K562 (cell line): ENCODE measurements around the gene IL12RB1. TPM values are rescaled to one million over a fixed set of nuclear protein-coding genes. Genes with fewer than 3 reads are reported as not detected.

Experiments used
- ATAC-seq: fragments of 200-7000 bp; cut with Tn5 transposase; 3 replicates; pipeline ENCODE4 v1.9.1; 2020; ENCODE audit warnings: moderate library complexity
- BruUV-seq: library from RNA; stranded (reverse); fragments of 400-500 nt; replicated peaks from 2 replicates; lab custom pipeline; 2021; lab: Mats Ljungman, UMichigan
- CTCF ChIA-PET: fragments of 300-600 bp; formaldehyde crosslinking; extraction: SDS; loops from one replicate; lab custom pipeline; 2021; ENCODE audit warnings: low intra/inter-chr PET ratio; lab: Yijun Ruan, JAX
- POLR2A ChIA-PET: fragments of 300-600, 350-650 bp; sonication (Branson Sonifier 250); formaldehyde crosslinking; extraction: SDS; loops from one replicate; lab custom pipeline; 2021; ENCODE audit warnings: antibody characterized with exemption, inconsistent platforms; lab: Yijun Ruan, JAX
- DNase-seq, 4 experiments: peaks; one replicate each; pipeline versions ENCODE4 v3.0.0 to v3.0.0-alpha.2; 2011 to 2018; ENCODE audit warnings: low spot score in 3 of 4, mixed read lengths in 3 of 4; ENCODE audit errors: extremely low read depth in 1 of 4
- FAIRE-seq: peaks from 2 replicates; lab custom pipeline; 2011; peaks lifted over from hg19 to GRCh38; lab: Jason Lieb, UNC
- H2AFZ ChIP-seq: 2 replicates; pipeline ENCODE4 v1.6.0; 2011; ENCODE audit warnings: low read depth, low read length, control low read depth, inconsistent platforms
- H3K27ac ChIP-seq: fragments of 200-600 bp; 3 replicates; pipeline ENCODE4 v1.8.0; 2011; ENCODE audit warnings: low read depth, mild to moderate bottlenecking, control low read depth, inconsistent platforms, low read length, moderate library complexity, mixed read lengths; ENCODE audit errors: extremely low read depth
- H3K27me3 ChIP-seq, 2 experiments: fragments of 300-600 bp in 1 of 2; 2 replicates in 1 of 2; 3 replicates in 1 of 2; pipeline versions ENCODE4 v1.6.0 to v1.8.0; 2011; ENCODE audit warnings: inconsistent platforms in 2 of 2, low read length in 2 of 2, mild to moderate bottlenecking in 1 of 2, mixed read lengths in 1 of 2, moderate library complexity in 1 of 2; ENCODE audit not compliant: control insufficient read depth in 2 of 2, insufficient read depth in 2 of 2
- H3K36me3 ChIP-seq: fragments of 300-600 bp; 3 replicates; pipeline ENCODE4 v1.8.0; 2011; ENCODE audit warnings: mild to moderate bottlenecking, low read length, inconsistent platforms; ENCODE audit not compliant: control insufficient read depth, insufficient read depth
- H3K4me1 ChIP-seq, 2 experiments: fragments of 200-600 bp in 1 of 2; replicated peaks in 1 of 2; 2 replicates in 1 of 2; 3 replicates in 1 of 2; pipeline versions ENCODE4 v1.5.1 to v1.8.0; 2011; ENCODE audit warnings: inconsistent platforms in 2 of 2, low read length in 2 of 2, mild to moderate bottlenecking in 1 of 2, mixed read lengths in 1 of 2, moderate library complexity in 1 of 2; ENCODE audit not compliant: control insufficient read depth in 2 of 2, insufficient read depth in 2 of 2
- H3K4me2 ChIP-seq: 2 replicates; pipeline ENCODE4 v1.6.1; 2011; ENCODE audit warnings: low read length, control low read depth, inconsistent platforms, mixed read lengths; ENCODE audit not compliant: insufficient read depth
- H3K4me3 ChIP-seq: fragments of 200-600 bp; sonication (generic), shearing (Covaris generic); 2 replicates; pipeline ENCODE4 v1.5.1; 2016; ENCODE audit warnings: control low read depth, inconsistent platforms
- H3K79me2 ChIP-seq: fragments of 200-600 bp; 3 replicates; pipeline ENCODE4 v1.8.0; 2011; ENCODE audit warnings: low read length, inconsistent platforms; ENCODE audit not compliant: control insufficient read depth, insufficient read depth
- H3K9ac ChIP-seq, 2 experiments: 2 replicates each; pipeline versions ENCODE4 v1.6.0 to v1.6.1; 2011; ENCODE audit warnings: low read depth in 2 of 2, low read length in 2 of 2, control low read depth in 1 of 2, inconsistent platforms in 1 of 2, mild to moderate bottlenecking in 1 of 2, mixed read lengths in 1 of 2; ENCODE audit not compliant: insufficient read depth in 1 of 2
- H3K9me1 ChIP-seq: one replicate; pipeline ENCODE4 v1.6.0; 2011; ENCODE audit warnings: inconsistent platforms, mild to moderate bottlenecking, low read length, moderate library complexity; ENCODE audit not compliant: control insufficient read depth, insufficient read depth
- H3K9me3 ChIP-seq: replicated peaks from 2 replicates; pipeline ENCODE4 v1.5.1; 2011; ENCODE audit warnings: low read depth, low read length, inconsistent platforms; ENCODE audit not compliant: control insufficient read depth, insufficient read depth
- H4K20me1 ChIP-seq: replicated peaks from 2 replicates; pipeline ENCODE4 v1.6.1; 2011; ENCODE audit warnings: low read length, inconsistent platforms, mixed read lengths; ENCODE audit not compliant: control insufficient read depth, insufficient read depth
- CBX3 ChIP-seq, 2 experiments: IDR thresholded peaks; 1 replicate in 1 of 2; 2 replicates in 1 of 2; pipeline ENCODE4 v1.6.1; 2012; ENCODE audit warnings: inconsistent platforms in 2 of 2, low read length in 2 of 2, borderline replicate concordance in 1 of 2, control low read depth in 1 of 2
- FOSL1 ChIP-seq: fragments of 200-800 bp; sonication (Bioruptor generic); conservative IDR thresholded peaks from 2 replicates; pipeline ENCODE4 v1.6.1; 2016; ENCODE audit warnings: missing genetic modification characterization, missing compliant biosample characterization
- GABPB1 ChIP-seq: sonication (generic); formaldehyde crosslinking; IDR thresholded peaks from 2 replicates; pipeline ENCODE4 v1.8.0; 2022; ENCODE audit warnings: mild to moderate bottlenecking, missing genetic modification reagents
- HNRNPK ChIP-seq: fragments of 200-400 bp; formaldehyde crosslinking; IDR thresholded peaks from one replicate; pipeline ENCODE4 v1.6.1; 2018; ENCODE audit warnings: mild to moderate bottlenecking, low read depth, low read length; ENCODE audit not compliant: poor library complexity, severe bottlenecking
- KDM5B ChIP-seq: fragments of 200-600 bp; sonication (generic); IDR thresholded peaks from 2 replicates; pipeline ENCODE4 v1.6.1; 2012; ENCODE audit warnings: low read depth, mild to moderate bottlenecking, moderate library complexity, low read length, control low read depth, inconsistent platforms; ENCODE audit not compliant: insufficient replicate concordance
- SMARCB1 ChIP-seq: IDR thresholded peaks from 2 replicates; pipeline ENCODE4 v1.6.1; 2011; ENCODE audit warnings: improper control_type of control experiment, low read depth; ENCODE audit not compliant: insufficient read length
- ZNF324 ChIP-seq: fragments of 250-450 bp; sonication (Bioruptor Pico); IDR thresholded peaks from 2 replicates; pipeline ENCODE4 v1.4.0; 2020; ENCODE audit warnings: mild to moderate bottlenecking
- WGBS: fragments of 100-300 bp; shearing (Covaris generic); methylation state at CpG from one replicate; pipeline ENCODE4 v1.1.6; 2016; ENCODE audit warnings: low coverage, mixed read lengths; ENCODE audit not compliant: insufficient coverage; ENCODE audit errors: missing lambda C conversion rate; 5-methylcytosine and 5-hydroxymethylcytosine counted together
- in situ Hi-C: fragments of 300-500 bp; cut with MboI; formaldehyde crosslinking; loops from 4 replicates; pipeline ENCODE4 v1.15.0; 2018; ENCODE audit warnings: inconsistent platforms, mixed read lengths
- intact Hi-C: fragments of 100-400 bp; cut with micrococcal nuclease; formaldehyde crosslinking; loops from 2 replicates; pipeline ENCODE4 v1.14.2; 2022
- polyA plus RNA-seq, 8 experiments: library from polyadenylated mRNA; depleted of rRNA in 4 of 8; stranded (reverse) in 5 of 8; unstranded in 3 of 8; fragments of >200 nt; fragmentation: Nextera tagmentation in 2 of 8; fragmentation: Illumina TruSeq in 1 of 8; extraction: Ambion mirVana in 2 of 8; extraction: Trizol in 1 of 8; gene quantifications; 2 replicates each; pipeline versions ENCODE4 v1.2.1 to v1.2.3, GENCODE V29; 2011 to 2014; ENCODE audit warnings: inconsistent platforms in 1 of 8, missing spikeins in 1 of 8
- total RNA-seq, 7 experiments: library from RNA; depleted of rRNA in 6 of 7; stranded (reverse); fragments of >200 nt in 6 of 7; fragmentation: Illumina TruSeq in 2 of 7; extraction: Trizol in 2 of 7; gene quantifications; 2 replicates each; pipeline versions ENCODE4 v1.2.1 to v1.2.3, GENCODE V29; 2011 to 2021; ENCODE audit warnings: low replicate concordance in 1 of 7
- TF ChIP-seq, protein P1 (sequence below): IDR thresholded peaks from 2 replicates; pipeline ENCODE4 v1.6.1; 2011; ENCODE audit warnings: borderline replicate concordance, low read depth, mild to moderate bottlenecking, moderate library complexity, low read length; ENCODE audit not compliant: insufficient read depth, poor library complexity, severe bottlenecking
- TF ChIP-seq, protein P2 (sequence below): fragments of 450-650 bp; IDR thresholded peaks from 2 replicates; pipeline ENCODE4 v1.6.1; 2017; ENCODE audit warnings: mild to moderate bottlenecking, moderate library complexity
- TF ChIP-seq, protein P3 (sequence below): fragments of 450-650 bp; formaldehyde crosslinking; conservative IDR thresholded peaks from 2 replicates; pipeline ENCODE4 v1.4.0; 2022; ENCODE audit warnings: mild to moderate bottlenecking, missing genetic modification characterization
- TF ChIP-seq, protein P4 (sequence below): fragments of 150-350 bp; conservative IDR thresholded peaks from 2 replicates; pipeline ENCODE4 v1.6.1; 2014; ENCODE audit warnings: low read length

IL12RB1 gene
- total and polyA plus RNA-seq, 9 of the 15 experiments (the other 6 are each of a cell fraction or from before 2014, with no cell fraction given), result 0.04 to 0.07 (median 0.06) TPM; not detected in 5

DNA sequence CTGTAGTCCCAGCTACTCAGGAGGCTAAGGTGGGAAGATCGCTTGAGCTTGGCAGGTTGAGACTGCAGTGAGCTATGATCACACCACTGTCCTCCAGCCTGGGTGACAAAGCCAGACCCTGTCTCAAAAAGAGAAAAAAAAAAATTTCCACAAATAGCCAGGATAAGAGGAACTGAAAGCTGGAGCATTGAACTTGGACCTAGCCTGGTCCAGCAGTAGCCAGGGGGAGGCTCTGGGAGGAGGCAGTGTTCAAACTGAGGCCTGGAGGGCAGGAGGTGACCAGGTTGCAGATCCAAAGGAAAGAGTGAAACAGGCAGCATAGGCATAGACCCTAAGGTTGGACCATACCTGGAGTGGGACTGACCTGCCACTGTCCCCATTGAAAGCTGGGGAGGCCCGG is 39.4 kb upstream of the IL12RB1 start:
- WGBS, result 100% methylated on average over 2 of the region's 2 CpGs
- Histone ChIP-seq H3K4me1 (peaks cover 0 to 13% of the 10 kb centered on the region in 2 experiments; a peak in 2 of 5 replicates), H3K27ac (no peak overlapping the region), H3K4me3 (no peak overlapping the region), H4K20me1 (0 out of 2 replicates have a peak, but pooled peaks cover 4% of the 10 kb centered on the region), H3K9me1 (no peaks in the 10 kb centered on the region), H3K4me2 (no peak overlapping the region), H3K9me3 (no peaks in the 10 kb centered on the region), H3K79me2 (no peaks in the 10 kb centered on the region), H3K27me3 (no peaks in the 10 kb centered on the region), H3K36me3 (peaks cover 62% of the 10 kb centered on the region; the same call in 2 of the 3 replicates), H2AFZ (no peak overlapping the region), H3K9ac (no peak overlapping the region; a peak in 1 of 4 replicates)
- DNase-seq, result no peak
- POLR2A ChIA-PET, result interaction anchor here (0.6 to 1.5 kb wide), 3 partner anchors 15 to 26 kb away, joined by 3 to 6 read pairs (median 4); no protein-coding TSS in a partner anchor
- FAIRE-seq, result no peak
- intact Hi-C loops (no loop called here), in situ Hi-C loops (no loop called here)
- CTCF ChIA-PET, result no interaction called here
- ATAC-seq, result no peak
- no TSS peak for BruUV-seq
- TF ChIP-seq GABPB1 (CRISPR knock-in tag), result no peak
- TF ChIP-seq, protein P1, sequence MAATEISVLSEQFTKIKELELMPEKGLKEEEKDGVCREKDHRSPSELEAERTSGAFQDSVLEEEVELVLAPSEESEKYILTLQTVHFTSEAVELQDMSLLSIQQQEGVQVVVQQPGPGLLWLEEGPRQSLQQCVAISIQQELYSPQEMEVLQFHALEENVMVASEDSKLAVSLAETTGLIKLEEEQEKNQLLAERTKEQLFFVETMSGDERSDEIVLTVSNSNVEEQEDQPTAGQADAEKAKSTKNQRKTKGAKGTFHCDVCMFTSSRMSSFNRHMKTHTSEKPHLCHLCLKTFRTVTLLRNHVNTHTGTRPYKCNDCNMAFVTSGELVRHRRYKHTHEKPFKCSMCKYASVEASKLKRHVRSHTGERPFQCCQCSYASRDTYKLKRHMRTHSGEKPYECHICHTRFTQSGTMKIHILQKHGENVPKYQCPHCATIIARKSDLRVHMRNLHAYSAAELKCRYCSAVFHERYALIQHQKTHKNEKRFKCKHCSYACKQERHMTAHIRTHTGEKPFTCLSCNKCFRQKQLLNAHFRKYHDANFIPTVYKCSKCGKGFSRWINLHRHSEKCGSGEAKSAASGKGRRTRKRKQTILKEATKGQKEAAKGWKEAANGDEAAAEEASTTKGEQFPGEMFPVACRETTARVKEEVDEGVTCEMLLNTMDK, result no peak
- TF ChIP-seq, protein P2, sequence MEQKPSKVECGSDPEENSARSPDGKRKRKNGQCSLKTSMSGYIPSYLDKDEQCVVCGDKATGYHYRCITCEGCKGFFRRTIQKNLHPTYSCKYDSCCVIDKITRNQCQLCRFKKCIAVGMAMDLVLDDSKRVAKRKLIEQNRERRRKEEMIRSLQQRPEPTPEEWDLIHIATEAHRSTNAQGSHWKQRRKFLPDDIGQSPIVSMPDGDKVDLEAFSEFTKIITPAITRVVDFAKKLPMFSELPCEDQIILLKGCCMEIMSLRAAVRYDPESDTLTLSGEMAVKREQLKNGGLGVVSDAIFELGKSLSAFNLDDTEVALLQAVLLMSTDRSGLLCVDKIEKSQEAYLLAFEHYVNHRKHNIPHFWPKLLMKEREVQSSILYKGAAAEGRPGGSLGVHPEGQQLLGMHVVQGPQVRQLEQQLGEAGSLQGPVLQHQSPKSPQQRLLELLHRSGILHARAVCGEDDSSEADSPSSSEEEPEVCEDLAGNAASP, result no peak
- TF ChIP-seq, protein P3, sequence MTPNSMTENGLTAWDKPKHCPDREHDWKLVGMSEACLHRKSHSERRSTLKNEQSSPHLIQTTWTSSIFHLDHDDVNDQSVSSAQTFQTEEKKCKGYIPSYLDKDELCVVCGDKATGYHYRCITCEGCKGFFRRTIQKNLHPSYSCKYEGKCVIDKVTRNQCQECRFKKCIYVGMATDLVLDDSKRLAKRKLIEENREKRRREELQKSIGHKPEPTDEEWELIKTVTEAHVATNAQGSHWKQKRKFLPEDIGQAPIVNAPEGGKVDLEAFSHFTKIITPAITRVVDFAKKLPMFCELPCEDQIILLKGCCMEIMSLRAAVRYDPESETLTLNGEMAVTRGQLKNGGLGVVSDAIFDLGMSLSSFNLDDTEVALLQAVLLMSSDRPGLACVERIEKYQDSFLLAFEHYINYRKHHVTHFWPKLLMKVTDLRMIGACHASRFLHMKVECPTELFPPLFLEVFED (CRISPR knock-in tag), result no peak
- no peak for TF ChIP-seq HNRNPK
- TF ChIP-seq FOSL1, result no peak
- TF ChIP-seq, protein P4, sequence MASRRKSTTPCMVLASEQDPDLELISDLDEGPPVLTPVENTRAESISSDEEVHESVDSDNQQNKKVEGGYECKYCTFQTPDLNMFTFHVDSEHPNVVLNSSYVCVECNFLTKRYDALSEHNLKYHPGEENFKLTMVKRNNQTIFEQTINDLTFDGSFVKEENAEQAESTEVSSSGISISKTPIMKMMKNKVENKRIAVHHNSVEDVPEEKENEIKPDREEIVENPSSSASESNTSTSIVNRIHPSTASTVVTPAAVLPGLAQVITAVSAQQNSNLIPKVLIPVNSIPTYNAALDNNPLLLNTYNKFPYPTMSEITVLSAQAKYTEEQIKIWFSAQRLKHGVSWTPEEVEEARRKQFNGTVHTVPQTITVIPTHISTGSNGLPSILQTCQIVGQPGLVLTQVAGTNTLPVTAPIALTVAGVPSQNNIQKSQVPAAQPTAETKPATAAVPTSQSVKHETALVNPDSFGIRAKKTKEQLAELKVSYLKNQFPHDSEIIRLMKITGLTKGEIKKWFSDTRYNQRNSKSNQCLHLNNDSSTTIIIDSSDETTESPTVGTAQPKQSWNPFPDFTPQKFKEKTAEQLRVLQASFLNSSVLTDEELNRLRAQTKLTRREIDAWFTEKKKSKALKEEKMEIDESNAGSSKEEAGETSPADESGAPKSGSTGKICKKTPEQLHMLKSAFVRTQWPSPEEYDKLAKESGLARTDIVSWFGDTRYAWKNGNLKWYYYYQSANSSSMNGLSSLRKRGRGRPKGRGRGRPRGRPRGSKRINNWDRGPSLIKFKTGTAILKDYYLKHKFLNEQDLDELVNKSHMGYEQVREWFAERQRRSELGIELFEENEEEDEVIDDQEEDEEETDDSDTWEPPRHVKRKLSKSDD, result no peak
- no peak for TF ChIP-seq ZNF324
- TF ChIP-seq CBX3 (IDR thresholded peaks at IDR 0.05; ENCODE audit: borderline replicate concordance in 1 of 2, low read length in 2 of 2), result no peak
- TF ChIP-seq SMARCB1, result no peak
- no peak for TF ChIP-seq KDM5B
